ENCODE data around the gene GLB1L.

The GLB1L gene

DNA sequence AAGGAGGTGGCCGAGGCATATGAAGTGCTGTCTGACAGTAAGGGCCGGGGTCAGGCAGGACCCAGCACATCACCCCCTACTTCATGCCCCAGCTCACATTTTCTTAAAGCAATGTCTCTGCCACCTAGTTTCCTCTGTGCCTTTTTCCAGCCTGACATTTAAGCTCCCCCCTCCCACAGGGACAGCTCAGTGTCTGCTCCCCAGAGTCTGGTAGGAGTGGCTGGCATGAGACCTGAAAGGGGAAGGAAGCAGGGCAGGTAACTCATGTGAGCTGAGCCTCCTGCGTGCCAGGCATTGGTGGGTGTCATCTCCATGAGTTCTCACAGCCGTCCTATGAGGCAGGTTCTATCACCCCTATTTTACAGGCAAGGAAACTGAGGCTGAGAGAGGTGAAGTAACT, 35.4 kb upstream of the GLB1L start:
- H3K4me3 ChIP-seq (replicated peaks in 1 of 2; ENCODE audit: low read depth in 2 of 2, low read length in 2 of 2): no peak overlapping the region
- DNase-seq (ENCODE audit: low read depth in 2 of 2): no peak

DNA sequence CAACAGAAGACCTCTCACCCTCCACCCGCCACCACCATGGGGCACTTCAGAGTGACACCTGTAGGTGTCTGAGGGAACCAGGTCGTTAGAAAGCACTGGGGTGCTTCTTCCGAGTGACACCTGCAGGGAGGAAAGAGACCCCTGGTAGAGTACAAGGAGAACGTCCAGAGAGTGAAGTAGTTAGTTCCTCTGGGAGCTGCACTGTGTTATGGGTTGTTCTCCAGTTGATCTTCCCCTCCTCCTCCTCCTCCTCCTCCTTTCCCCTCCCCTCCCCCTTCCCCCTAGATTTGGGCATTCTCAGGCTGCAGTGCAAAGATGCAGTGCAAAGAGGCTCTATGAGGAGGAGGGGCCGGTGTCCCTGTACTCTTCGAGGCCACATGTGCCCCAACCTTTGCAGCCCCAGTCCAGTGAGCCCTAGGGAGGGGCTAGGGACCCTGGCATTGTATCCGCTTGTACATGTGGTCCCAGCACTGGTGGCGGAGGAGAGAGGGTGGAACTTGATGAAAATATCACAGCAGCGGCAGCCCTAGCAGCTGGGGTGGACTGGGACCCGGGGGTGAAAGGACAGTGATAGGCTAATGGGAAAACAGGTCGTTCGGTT, 34.8 kb upstream of the GLB1L start:
- TF ChIP-seq, protein P1, sequence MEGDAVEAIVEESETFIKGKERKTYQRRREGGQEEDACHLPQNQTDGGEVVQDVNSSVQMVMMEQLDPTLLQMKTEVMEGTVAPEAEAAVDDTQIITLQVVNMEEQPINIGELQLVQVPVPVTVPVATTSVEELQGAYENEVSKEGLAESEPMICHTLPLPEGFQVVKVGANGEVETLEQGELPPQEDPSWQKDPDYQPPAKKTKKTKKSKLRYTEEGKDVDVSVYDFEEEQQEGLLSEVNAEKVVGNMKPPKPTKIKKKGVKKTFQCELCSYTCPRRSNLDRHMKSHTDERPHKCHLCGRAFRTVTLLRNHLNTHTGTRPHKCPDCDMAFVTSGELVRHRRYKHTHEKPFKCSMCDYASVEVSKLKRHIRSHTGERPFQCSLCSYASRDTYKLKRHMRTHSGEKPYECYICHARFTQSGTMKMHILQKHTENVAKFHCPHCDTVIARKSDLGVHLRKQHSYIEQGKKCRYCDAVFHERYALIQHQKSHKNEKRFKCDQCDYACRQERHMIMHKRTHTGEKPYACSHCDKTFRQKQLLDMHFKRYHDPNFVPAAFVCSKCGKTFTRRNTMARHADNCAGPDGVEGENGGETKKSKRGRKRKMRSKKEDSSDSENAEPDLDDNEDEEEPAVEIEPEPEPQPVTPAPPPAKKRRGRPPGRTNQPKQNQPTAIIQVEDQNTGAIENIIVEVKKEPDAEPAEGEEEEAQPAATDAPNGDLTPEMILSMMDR (IDR thresholded peaks at IDR 0.05; ENCODE audit: low read depth, low read length): no peak
- DNase-seq (ENCODE audit: low read depth in 2 of 2): no peak
- peak overlapping the region; percentile 65 to 66 for H3K4me3 ChIP-seq (replicated peaks in 1 of 2; ENCODE audit: low read depth in 2 of 2, low read length in 2 of 2)

More for the DNA sequence above, 35.4 kb upstream of the GLB1L start:
- TF ChIP-seq, protein P1 (IDR thresholded peaks at IDR 0.05; ENCODE audit: low read depth, low read length): no peak

DNA sequence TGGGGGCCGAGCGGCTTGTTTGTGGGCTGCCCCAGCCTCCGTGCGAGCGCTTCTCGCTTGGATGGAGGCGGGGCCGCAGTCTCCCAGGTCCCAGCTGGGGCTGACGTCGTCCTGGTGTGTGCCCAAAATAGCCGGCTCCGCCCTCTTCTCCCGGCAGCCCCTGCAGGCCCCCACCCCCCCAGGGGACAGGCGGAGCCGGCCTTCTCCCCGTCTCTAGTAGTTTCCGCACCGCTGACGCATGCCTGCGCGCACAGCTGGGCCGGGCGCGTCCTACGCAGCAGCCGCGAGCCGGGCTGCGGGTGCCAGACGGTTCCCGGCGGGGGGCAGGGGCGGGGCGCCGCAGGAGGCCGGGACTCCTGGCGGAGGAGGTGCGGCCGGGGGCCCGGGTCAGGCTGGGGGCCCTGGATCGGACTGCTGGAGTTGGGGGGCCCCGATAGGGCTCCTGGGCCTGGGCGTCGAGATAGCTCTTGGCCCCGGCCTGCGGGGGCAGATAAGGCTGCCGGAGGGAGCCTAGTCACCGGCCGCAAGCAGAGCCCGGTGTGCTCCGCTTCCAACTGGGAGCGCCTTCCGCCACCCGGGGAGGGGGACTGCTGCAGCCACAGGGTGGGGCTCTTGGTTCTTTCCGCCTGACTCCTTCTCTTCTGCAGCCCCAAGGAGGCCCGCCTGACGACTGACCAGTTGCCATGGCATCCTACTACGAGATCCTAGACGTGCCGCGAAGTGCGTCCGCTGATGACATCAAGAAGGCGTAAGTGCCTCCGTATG, 34.1 kb upstream of the GLB1L start, which contains the start of gene DNAJB2:
Gene DNAJB2 (plus strand): TSS at position 216 of the 765 bp plus-strand sequence. CDS start 468 bp downstream, at position 684.
- TF ChIP-seq, protein P1 (IDR thresholded peaks at IDR 0.05; ENCODE audit: low read depth, low read length): no peak
- peak within 1 kb of the TSS; percentile 65 to 66 for H3K4me3 ChIP-seq (replicated peaks in 1 of 2; ENCODE audit: low read depth in 2 of 2, low read length in 2 of 2)
- DNase-seq (ENCODE audit: low read depth in 2 of 2): peak; percentile 99 to 100

DNA sequence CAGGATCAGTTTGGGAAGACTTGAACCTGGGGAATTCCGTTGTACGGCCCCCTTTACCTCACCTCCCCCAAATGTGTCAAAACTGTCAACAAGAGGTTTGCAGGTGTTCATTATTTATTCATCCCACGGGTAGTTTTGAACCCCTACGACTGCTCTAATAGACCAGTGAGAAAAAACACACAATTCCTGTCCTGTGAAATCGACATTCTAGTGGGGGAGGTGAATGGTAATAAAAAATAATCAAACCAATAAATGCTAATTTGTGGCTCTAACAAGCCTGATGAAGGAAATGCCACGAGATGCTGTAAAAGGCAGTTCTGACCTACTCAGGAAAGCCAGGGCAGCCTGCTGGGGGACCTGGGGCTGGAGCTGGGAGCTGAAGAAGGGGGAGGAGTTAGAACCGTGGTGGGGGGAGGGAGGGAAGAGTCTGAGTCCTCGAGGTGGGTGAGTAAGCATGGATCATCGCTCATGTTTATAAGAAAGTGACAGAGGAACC, 33.5 kb upstream of the GLB1L start:
- peak overlapping the region; percentile 2 to 27 for H3K4me3 ChIP-seq (replicated peaks in 1 of 2; ENCODE audit: low read depth in 2 of 2, low read length in 2 of 2)
- TF ChIP-seq, protein P1 (IDR thresholded peaks at IDR 0.05; ENCODE audit: low read depth, low read length): no peak
- no peak for DNase-seq (ENCODE audit: low read depth in 2 of 2)

DNA sequence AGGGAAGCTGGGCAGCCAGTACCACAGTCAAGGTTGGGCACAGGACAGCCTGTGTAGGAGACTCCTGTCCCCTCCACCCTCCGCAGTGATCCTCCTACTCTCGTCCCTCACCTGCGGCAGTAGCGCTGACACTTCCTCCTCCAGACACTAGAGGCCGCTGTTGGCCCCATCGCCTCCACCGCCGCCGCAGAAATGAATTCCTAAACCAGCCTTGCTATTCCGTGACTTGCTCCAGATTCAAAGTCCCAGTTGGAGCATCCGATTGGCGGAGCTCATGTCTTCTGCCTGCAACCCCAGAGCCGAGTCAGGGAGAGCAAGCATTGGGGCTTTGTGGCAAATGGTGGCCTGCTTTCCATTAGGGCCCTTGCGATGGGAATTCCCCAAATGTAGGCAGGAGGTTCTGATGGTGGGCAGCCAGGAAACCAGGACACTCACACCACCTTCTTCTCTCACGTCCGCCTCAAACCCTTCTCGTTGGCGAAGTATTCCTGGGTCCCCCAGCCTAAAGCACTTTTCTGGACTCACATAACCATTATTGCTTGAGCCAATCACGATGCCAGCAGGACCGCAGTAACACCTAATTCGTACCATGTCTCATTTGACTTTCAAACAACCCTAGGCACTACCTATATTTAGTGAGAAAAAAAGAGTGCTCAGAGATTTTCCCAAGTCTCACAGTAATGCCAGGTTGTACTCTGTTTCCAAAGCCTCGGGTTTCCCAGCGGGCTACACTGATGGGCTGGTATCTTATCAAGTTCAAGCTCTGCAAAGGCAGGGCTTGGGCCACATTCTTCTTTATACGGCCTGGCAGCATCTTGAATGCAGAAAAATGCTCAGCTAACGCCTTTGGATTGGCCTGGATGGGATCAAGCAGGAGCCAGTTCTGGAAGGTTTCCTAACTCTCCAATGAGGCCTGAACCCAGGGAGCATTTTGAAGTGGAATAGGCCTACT, 32.7 kb upstream of the GLB1L start:
- H3K4me3 ChIP-seq (replicated peaks in 1 of 2; ENCODE audit: low read depth in 2 of 2, low read length in 2 of 2): no peak overlapping the region
- DNase-seq (ENCODE audit: low read depth in 2 of 2): peak; percentile 80 to 84
- TF ChIP-seq, protein P1 (IDR thresholded peaks at IDR 0.05; ENCODE audit: low read depth, low read length): peak; percentile 99

DNA sequence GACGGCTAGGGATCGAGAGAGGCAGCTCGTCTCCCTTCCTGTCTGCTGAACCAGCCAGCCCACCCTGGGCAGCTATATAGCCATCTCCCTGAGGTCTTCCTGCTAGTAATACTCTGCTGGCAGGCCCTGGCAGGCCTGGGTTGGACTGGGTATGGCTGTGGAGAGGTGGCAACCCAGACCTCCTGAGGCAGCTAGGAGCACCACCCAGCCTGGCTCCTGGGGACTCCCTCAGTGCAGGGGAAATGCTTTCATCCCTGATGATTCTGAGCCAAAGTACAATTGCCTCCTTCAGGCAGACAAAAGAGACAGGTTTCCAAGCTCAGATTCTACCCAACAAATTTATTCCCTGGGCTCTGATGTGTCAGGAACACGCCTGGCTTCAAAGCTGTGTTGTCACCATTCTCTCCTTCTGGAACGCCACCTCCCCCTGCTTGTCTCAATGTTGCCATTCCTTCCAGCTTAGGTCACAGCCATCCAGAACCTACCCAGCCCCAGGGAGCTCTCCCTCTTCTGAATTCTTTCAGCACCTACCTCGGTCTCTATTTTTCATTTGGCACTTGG, 29.2 kb upstream of the GLB1L start:
- H3K4me3 ChIP-seq (replicated peaks in 1 of 2; ENCODE audit: low read depth in 2 of 2, low read length in 2 of 2): no peak overlapping the region
- TF ChIP-seq, protein P1 (IDR thresholded peaks at IDR 0.05; ENCODE audit: low read depth, low read length): no peak
- peak; percentile 70 to 90 for DNase-seq (ENCODE audit: low read depth in 2 of 2)
